SK-N-DZ (cell line): Measurements from ENCODE around the gene SRPK2.
A peak's percentile ranks its signal among the peaks of the same experiment; 100 is the strongest.
"Not testable (repeated sequence)": the region's sequence is repeated elsewhere in the genome, so short reads cannot be mapped to it uniquely, and the experiment has no call there.

Experiments used
- DNase-seq: peaks from one replicate; pipeline ENCODE4 v3.0.0-alpha.2; 2015; ENCODE audit warnings: low spot score

SRPK2 gene

DNA sequence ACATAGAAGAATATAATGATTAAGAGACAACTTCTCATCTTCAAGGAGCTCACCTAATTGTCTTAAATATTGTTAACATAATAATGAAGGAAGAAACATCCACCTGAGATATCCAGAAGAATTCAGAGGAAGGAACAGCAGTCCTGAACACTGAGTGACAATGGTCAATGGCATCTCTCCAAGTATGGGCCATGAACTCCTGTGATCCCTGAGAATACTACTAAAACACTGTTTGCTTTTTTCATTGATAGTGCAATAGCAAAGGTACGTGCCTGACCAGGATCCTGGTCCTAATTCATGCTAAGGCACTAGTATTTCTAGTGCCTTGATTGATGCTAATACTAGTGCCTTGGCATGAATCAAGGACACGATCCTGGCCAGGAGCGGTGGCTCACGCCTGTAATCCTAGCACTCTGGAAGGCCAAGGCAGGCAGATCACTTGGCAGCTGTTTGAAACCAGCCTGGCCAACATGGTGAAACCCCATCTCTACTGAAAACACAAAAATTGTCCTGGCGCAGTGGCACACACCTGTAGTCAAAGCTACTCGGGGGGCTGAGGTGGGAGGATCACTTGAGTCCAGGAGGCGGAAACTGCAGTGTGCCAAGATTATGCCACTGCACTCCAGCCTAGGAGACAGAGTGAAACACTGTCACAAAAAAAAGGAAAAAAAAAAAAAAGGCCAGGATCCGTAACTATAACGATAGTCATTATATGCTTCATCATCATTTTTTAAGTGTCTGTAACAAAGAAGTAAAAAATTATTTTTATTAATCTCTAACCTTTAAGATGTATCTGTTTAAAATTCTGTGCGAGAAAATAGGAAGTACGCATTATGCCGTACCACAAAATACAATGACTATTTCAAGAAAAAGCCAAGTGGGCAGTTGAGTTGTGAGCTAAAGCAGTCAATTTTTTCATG, 49.1 kb downstream of the SRPK2 start:
- DNase-seq: no peak

DNA sequence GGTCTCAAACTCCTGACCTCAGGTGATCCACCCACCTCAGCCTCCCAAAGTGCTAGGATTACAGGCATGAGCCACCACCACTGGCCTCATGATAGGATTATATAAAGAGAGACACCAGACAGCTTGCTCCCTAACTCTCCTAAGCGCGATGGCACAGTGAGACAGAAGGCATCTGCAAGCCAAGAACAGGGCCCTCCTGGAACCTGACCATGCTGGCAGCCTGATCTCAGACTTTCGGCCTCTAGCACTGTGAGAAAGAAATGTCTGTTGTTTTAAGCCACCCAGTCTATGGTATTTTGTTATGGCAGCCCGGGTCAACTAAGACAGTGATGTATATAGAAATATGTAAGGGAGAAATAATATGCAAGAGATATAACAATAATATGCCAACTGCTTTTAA, 51.2 kb downstream of the SRPK2 start:
- DNase-seq: no peak

- no peak for DNase-seq
Measured at GRCh38 chr7:105336009-105336408, 52.7 kb downstream of the SRPK2 start.

- DNase-seq: not testable (repeated sequence)
Measured at GRCh38 chr7:105332661-105333060, 56.1 kb downstream of the SRPK2 start.

- no peak for DNase-seq
Measured at GRCh38 chr7:105330526-105330925, 58.2 kb downstream of the SRPK2 start.

DNA sequence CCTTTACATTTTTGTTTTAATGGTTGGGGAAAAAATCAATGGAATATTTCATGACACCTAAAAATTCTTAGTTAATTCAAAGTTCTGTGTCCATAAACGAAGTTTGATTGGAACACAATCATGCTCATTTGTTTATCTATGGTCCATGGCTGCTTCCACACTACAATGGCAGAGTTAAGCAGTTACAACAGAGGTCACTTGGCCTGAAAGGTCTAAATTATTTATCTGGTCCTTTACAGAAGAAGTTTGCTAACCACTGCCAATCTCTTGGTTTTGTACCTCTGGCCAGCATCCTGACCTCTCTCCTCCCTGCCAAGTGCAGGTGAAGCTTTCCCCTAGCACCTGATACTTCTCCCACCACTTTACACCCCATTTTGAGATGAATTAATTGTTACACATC, 61.5 kb downstream of the SRPK2 start:
- DNase-seq: no peak

DNA sequence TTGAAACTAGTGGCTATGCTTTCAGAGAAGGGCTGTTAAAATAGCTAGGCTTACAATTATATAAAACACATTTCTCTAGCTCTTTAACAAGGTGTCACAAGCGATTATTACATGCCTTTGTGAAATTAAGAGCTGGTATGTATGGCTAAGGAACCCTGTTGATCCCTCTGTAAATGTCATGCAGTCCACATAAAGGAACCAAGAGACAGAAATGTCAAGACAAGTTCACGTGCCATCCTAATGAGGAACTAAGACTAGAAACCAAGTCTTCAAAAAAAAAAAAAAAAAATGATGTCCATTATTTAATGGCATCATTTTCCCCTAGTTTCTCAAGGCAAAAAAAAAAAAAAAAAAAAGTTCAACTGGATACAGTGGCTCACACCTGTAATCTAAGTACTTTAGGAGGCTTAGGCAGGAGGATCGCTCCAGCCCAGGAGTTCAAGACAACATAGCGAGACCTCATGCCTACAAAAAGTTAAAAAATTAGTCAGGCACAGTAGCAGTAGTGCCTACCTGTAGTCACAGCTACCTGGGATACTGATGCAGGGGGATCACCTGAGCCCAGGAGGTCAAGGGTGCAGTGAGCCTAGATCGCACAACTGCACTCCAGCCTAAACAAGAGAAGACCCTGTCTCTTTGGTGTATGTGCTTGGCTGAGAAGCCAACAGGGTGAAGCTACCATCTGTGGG, 63.4 kb downstream of the SRPK2 start:
- no peak for DNase-seq

GRCh38 chr7:105324606-105325005, 64.1 kb downstream of the SRPK2 start:
- not testable (repeated sequence) for DNase-seq

DNA sequence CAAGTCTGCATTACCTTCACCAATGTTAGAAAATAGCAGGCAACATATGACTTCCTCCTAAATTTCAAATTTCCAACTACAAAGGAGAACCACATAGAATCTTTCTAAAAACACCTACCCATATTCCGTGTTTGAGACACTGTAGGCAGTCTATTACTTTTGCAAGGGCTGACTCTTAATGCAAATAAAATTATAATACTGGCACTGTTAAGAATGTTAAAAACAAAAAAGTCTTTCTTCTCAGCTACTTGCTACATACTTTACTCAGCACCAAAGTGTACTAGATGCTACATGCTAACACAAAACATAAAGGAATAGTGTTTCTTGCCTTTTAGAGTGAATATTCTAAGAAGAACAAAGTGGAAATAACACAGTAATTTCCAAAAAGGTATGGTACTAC, 65.4 kb downstream of the SRPK2 start:
- no peak for DNase-seq

DNA sequence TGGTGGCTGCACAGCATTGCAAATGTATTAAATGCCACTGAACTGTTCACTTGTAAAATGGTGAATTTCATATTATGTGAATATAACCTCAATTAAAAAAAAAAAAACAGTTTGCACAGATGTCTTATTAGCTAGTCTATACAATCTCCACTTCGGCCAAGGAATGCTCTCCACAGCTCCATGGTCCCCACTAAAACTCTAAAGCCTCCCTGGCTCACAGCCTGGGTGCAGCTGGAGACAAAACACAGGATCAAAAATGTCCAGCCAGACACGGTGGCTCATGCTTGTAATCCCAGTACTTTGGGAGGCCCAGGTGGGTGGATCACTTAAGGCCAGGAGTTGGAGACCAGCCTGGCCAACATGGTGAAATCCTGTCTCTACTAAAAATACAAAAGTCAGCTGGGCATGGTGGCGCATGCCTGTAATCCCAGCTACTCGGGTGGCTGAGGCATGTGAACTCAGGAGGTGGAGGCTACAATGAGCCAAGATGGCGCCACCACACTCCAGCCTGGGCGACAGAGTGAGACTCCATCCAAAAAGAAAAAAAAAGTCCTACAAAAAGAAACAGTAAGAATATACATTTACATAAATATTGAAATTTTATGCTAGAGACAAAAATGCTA, 66.0 kb downstream of the SRPK2 start:
- DNase-seq: no peak

DNA sequence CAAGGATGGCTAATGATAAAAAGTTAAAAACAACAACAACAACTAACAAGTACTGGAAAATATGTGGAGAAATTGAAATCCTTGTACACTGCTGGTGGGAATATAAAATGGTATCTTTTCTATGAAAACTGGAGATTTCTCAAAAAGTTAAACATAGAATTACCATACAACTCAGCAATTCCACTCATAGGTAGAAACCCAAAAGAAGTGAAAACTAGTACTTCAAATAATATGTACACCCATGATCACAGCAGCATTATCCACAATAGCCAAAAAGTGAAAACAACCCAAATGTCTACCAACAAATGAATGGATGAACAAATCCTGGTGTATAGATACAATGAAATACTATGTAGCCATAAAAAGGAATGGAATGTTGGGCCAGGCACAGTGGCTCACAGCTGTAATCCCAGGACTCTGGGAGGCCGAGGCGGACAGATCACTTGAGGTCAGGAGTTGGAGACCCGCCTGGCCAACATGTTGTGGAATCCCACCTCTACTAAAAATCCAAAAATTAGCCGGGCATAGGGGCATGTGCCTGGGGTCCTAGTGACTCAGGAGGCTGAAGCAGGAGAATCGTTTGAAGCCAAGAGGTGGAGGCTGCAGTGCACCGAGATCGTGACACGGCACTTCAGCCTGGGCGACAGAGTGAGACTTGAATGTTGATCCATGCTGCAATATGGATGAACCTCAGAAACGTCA, 66.8 kb downstream of the SRPK2 start:
- DNase-seq: no peak

- DNase-seq: no peak
Measured at GRCh38 chr7:105320896-105321295, 67.8 kb downstream of the SRPK2 start.

DNA sequence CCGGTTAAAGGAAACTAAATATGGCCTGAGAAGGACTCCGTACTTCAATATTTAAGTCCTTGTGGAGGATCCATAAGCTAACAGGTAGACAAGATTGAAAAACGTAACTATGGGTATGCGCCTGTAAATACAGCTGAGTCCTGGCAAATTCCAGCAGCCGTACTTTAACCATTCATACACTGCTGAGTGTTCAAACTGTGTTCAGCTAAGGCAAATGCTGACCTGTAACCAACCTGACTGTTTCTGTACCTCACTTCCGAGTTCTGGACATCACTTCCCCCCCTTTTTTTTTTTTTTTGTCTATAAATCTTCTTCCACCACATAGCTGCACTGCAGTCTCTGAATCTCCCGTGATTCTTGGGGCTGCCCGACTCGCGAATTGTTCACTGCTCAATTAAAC, 69.1 kb downstream of the SRPK2 start:
- DNase-seq: no peak

- DNase-seq: peak; percentile 28
Measured at GRCh38 chr7:105316578-105317344, 72.0 kb downstream of the SRPK2 start.

GRCh38 chr7:105315357-105315756, 73.4 kb downstream of the SRPK2 start:
- no peak for DNase-seq

DNA sequence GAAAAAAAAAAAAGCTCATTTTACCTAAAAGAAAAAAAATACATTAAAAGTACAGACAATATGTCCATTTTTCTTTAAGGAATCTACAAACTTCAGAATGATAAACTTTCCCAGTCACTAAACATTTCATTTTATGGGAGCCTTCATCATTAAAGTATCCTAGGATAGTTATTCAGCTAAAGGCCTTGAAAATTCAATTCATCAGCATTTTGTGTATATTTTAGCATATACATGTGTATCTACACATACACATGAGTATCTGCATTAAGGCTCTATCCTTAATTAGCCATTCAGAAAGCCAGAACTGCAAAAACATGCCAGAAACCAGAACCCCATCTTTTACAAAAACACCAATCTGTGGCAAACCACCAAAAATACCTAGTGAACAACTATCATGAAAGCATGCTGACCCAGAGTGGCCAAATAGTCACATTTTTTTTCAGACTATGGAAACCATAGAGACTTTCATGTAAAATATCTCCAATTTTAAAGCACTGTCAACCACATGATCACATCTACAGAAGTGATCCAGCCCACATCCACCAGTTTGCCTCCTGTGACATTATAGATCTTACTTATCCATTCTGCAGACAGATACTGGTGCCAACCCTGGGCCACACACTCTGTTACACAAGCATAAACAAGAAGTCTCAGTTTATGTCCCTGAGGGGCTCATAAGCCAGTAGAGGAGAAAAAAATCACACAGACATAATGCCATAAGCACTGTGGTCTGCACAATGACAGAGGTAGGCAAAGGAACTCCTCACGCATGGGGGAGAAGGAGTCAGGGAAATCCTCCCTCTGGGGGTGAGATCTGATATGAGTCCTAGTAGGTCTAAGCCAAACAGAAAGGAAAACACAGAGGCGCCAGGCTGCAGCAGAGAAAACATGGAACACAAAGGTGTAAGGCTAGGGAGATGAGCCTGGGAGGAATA, 79.2 kb downstream of the SRPK2 start:
- DNase-seq: no peak

DNA sequence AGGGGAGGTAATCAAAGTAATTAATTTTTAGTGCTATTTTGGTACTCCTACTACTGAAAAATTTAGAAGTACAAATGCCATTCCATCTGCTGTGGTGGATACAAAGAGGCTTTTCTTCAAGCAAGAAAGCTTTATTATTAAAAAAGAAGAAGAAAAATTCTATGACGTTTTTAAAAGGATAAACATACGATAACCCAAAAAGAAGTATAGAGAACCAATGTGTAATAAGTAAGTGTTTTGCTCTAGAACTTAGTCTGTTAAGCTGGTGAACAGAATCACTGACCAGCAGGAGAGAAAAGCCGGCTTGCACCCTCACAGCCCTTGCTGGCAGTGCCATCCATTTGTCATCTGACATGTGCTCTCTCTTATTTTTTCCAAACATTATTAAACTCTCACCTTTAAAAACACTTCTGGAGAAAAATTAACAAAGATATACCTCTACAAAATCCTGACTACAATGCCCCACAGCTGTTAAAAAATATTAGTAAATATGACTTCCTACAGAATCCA, 81.5 kb downstream of the SRPK2 start:
- DNase-seq: no peak

GRCh38 chr7:105306298-105306748, 82.4 kb downstream of the SRPK2 start:
- DNase-seq: no peak

DNA sequence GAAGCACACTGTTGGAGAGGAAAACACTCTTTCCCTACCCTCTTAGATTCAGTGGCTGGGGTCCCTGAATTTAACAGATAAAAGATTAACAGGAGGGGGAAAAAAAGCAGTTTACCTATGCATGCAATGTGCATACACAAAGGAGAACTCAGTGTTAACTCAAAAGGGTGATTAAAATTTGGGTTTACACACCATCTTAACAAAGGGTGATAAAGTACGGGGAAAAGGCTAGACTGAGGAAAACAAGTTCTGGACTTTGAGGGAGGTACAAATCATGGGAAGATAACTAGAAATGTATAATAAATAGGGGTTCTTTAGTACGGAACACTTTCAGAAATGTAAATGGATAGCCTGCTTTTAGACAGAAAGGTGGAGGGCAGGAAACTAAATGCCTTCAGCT, 83.1 kb downstream of the SRPK2 start:
- DNase-seq: no peak
